Endodermal cell (in vitro differentiated cells): Measurements from ENCODE around the gene CNOT4. TPM values are rescaled to one million over a fixed set of nuclear protein-coding genes. Genes with fewer than 3 reads are reported as not detected.
"Not testable (repeated sequence)": the region's sequence is repeated elsewhere in the genome, so short reads cannot be mapped to it uniquely, and the experiment has no call there.

Experiments
- DNase-seq: peaks from one replicate; pipeline ENCODE4 v3.0.0-alpha.2; 2017
- H3K27ac ChIP-seq: 2 replicates; pipeline ENCODE4 v1.5.1; 2013; ENCODE audit warnings: mild to moderate bottlenecking, low read depth, low read length, moderate library complexity
- H3K27me3 ChIP-seq: 2 replicates; pipeline ENCODE4 v1.6.1; 2013; ENCODE audit warnings: mild to moderate bottlenecking, low read length, moderate library complexity; ENCODE audit not compliant: insufficient read depth, control insufficient read depth, poor library complexity, severe bottlenecking
- H3K36me3 ChIP-seq: 2 replicates; pipeline ENCODE4 v1.7.0; 2013; ENCODE audit warnings: mild to moderate bottlenecking, low read length, moderate library complexity; ENCODE audit not compliant: control insufficient read depth, insufficient read depth
- H3K4me1 ChIP-seq: one replicate; pipeline ENCODE4 v1.7.0; 2013; ENCODE audit warnings: low read length; ENCODE audit not compliant: control insufficient read depth, insufficient read depth
- H3K4me3 ChIP-seq: 2 replicates; pipeline ENCODE4 v1.5.1; 2013; ENCODE audit warnings: mild to moderate bottlenecking, low read length, moderate library complexity
- H3K9ac ChIP-seq: 2 replicates; pipeline ENCODE4 v1.6.1; 2013; ENCODE audit warnings: mild to moderate bottlenecking, low read length, moderate library complexity; ENCODE audit not compliant: poor library complexity, severe bottlenecking; ENCODE audit errors: extremely low read depth
- H3K9me3 ChIP-seq: 2 replicates; pipeline ENCODE4 v1.6.1; 2013; ENCODE audit warnings: mild to moderate bottlenecking, low read length, moderate library complexity; ENCODE audit not compliant: control insufficient read depth
- H3K27ac Mint-ChIP-seq: 2 replicates; pipeline ENCODE4 v1.8.0; 2020; ENCODE audit warnings: mixed read lengths
- H3K27me3 Mint-ChIP-seq: 2 replicates; pipeline ENCODE4 v1.8.0; 2021; ENCODE audit warnings: mild to moderate bottlenecking, mixed read lengths; ENCODE audit not compliant: insufficient read depth
- H3K36me3 Mint-ChIP-seq: 2 replicates; pipeline ENCODE4 v1.8.0; 2020; ENCODE audit warnings: low read depth, mixed read lengths
- H3K4me1 Mint-ChIP-seq: 2 replicates; pipeline ENCODE4 v1.8.0; 2020; ENCODE audit warnings: mixed read lengths
- H3K4me3 Mint-ChIP-seq: 2 replicates; pipeline ENCODE4 v1.8.0; 2020; ENCODE audit warnings: mild to moderate bottlenecking, moderate library complexity, mixed read lengths
- H3K9me3 Mint-ChIP-seq: 2 replicates; pipeline ENCODE4 v1.8.0; 2020; ENCODE audit warnings: mild to moderate bottlenecking, mixed read lengths
- WGBS, 2 experiments: methylation state at CpG; one replicate each; pipeline versions ENCODE4 v1.1.5 to v1.1.7; 2013; ENCODE audit warnings: missing lambda C conversion rate in 2 of 2, mixed read lengths in 1 of 2; ENCODE audit not compliant: insufficient coverage in 1 of 2, insufficient read length in 1 of 2; 5-methylcytosine and 5-hydroxymethylcytosine counted together
- total RNA-seq, 2 donors: library from RNA; stranded (reverse); fragmentation: NEBNext Ultra II Directional in 1 of 2; extraction: Animal tissue kit (Norgen Biotek cat#: 25700) in 1 of 2; gene quantifications; 2 replicates in 1 of 2; 3 replicates in 1 of 2; pipeline ENCODE4 v1.2.1, GENCODE V29; 2021
- TF ChIP-seq, protein P1 (sequence below): fragments of 200-600 bp; sonication (generic); conservative IDR thresholded peaks from 2 replicates; pipeline ENCODE4 v1.5.0; 2021; ENCODE audit warnings: antibody characterized with exemption, mild to moderate bottlenecking

CNOT4 gene
- total RNA-seq, 2 donors from 2014 or later = 22.7 to 23.8 TPM

DNA sequence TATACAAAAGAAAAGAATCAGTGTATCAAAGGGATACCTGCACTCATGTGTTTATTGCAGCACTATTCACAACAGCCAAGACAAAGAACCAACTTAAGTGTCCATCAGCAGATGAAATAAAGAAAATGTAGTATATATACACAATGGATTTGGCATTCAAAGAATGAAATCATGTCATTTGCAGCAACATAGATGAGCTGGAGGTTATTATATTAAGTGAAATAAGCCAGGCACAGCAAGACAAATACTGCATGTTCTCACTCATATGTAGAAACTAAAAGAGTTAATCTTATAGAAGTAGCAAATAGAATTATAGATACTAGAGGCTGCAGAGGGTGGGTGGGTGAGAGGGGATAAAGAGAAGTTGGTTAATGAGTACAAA is 28.3 kb downstream of the CNOT4 start:
- H3K27ac ChIP-seq = no peak overlapping the region
- DNase-seq = no peak
- H3K4me3 ChIP-seq = no peak overlapping the region
- Mint-ChIP-seq H3K27ac (no peak overlapping the region), H3K9me3 (no peaks in the 10 kb centered on the region), H3K27me3 (no peaks in the 10 kb centered on the region), H3K4me1 (no peaks in the 10 kb centered on the region), H3K36me3 (peaks cover 11% of the 10 kb centered on the region), H3K4me3 (no peak overlapping the region)
- H3K9ac ChIP-seq = no peak overlapping the region
- H3K36me3 ChIP-seq = no peaks in the 10 kb centered on the region
- H3K9me3 ChIP-seq = no peaks in the 10 kb centered on the region
- no peaks in the 10 kb centered on the region for H3K4me1 ChIP-seq
- TF ChIP-seq, protein P1, sequence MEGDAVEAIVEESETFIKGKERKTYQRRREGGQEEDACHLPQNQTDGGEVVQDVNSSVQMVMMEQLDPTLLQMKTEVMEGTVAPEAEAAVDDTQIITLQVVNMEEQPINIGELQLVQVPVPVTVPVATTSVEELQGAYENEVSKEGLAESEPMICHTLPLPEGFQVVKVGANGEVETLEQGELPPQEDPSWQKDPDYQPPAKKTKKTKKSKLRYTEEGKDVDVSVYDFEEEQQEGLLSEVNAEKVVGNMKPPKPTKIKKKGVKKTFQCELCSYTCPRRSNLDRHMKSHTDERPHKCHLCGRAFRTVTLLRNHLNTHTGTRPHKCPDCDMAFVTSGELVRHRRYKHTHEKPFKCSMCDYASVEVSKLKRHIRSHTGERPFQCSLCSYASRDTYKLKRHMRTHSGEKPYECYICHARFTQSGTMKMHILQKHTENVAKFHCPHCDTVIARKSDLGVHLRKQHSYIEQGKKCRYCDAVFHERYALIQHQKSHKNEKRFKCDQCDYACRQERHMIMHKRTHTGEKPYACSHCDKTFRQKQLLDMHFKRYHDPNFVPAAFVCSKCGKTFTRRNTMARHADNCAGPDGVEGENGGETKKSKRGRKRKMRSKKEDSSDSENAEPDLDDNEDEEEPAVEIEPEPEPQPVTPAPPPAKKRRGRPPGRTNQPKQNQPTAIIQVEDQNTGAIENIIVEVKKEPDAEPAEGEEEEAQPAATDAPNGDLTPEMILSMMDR = no peak
- H3K27me3 ChIP-seq = no peaks in the 10 kb centered on the region

DNA sequence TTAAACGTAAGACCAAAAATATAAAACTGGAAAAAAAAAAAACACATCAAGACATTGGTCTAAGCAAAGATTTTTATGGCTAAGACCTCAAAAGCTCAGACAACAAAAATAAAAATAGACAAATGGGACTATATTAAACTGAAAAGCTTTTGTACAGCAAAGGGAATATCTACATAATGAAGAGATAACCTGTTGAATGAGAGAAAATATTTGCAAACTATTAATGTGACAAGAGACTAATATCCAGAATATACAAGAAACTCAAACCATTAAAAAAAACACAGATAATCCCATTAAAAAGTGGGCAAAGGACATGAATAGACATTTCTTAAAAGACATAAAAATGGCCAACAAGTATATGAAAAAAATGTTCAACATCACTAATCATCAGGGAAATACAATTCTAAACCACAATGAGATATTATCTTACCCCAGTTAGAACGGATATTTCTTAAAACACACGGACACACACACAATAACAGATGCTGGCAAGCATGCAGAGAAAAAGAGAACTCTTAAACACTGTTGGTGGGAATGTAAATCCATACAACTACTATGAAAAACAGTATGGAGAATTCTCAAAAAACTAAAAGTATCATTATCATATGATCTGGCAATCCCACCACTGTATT is 28.8 kb downstream of the CNOT4 start:
- Histone ChIP-seq H3K27me3 (no peaks in the 10 kb centered on the region), H3K9me3 (no peaks in the 10 kb centered on the region), H3K36me3 (no peaks in the 10 kb centered on the region), H3K9ac (no peak overlapping the region), H3K4me1 (no peaks in the 10 kb centered on the region), H3K4me3 (no peak overlapping the region), H3K27ac (no peak overlapping the region)
- WGBS, 2 experiments = 83% methylated on average over 3 of the region's 3 CpGs; no CpG with 5 or more reads in 1 of the 2 experiments
- Mint-ChIP-seq H3K4me3 (no peak overlapping the region), H3K9me3 (no peaks in the 10 kb centered on the region), H3K36me3 (peaks cover 11% of the 10 kb centered on the region), H3K4me1 (no peaks in the 10 kb centered on the region), H3K27me3 (no peaks in the 10 kb centered on the region), H3K27ac (no peak overlapping the region)
- TF ChIP-seq, protein P1 = no peak
- DNase-seq = no peak

DNA sequence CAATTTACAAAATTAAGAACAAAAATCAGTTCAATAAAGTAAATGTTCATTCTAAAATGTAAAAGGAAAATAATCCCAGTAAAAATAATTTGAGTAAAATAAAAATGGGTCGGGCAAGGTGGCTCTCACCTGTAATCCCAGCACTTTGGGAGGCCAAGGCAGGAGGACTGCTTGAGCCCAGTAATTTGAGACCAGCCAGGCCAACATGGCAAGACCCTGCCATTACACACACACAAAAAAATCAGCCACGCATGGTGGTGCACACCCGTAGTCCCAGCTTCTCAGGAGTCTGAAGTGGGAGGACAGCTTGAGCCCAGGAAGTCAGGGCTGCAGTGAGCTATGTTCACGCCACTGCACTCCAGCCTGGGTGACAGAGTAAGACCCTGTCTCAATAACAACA is 34.4 kb downstream of the CNOT4 start:
- Mint-ChIP-seq H3K36me3 (peaks cover 9% of the 10 kb centered on the region), H3K4me3 (no peak overlapping the region), H3K27me3 (no peaks in the 10 kb centered on the region), H3K4me1 (no peaks in the 10 kb centered on the region), H3K9me3 (no peaks in the 10 kb centered on the region), H3K27ac (no peak overlapping the region)
- Histone ChIP-seq H3K36me3 (no peaks in the 10 kb centered on the region), H3K9me3 (no peaks in the 10 kb centered on the region), H3K4me1 (no peaks in the 10 kb centered on the region), H3K27me3 (no peaks in the 10 kb centered on the region), H3K9ac (no peak overlapping the region), H3K27ac (no peak overlapping the region), H3K4me3 (no peak overlapping the region)
- TF ChIP-seq, protein P1 = no peak
- no peak for DNase-seq
- WGBS, 2 experiments = 97 to 100% methylated on average over 1 to 4 of the region's 4 CpGs

DNA sequence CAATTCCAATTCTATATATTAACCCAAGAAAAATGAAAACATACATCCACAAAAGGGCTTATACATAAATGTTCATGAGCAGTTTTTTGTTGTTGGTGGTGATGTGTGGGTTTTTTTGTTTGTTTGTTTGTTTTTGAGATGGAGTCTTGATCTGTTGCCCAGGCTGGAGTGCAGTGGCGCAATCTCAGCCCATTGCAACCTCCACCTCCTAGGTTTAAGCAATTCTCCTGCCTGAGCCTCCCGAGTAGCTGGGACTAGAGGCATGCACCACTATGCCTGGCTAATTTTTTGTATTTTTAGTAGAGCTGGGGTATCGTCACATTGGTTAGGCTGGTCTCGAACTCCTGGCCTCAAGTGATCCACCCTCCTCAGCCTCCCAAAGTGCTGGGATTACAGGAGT is 40.2 kb downstream of the CNOT4 start:
- not testable (repeated sequence) for H3K9me3 Mint-ChIP-seq, H3K36me3 ChIP-seq, DNase-seq, H3K36me3 Mint-ChIP-seq, H3K4me3 ChIP-seq, H3K27ac ChIP-seq, H3K27ac Mint-ChIP-seq, H3K27me3 Mint-ChIP-seq, H3K9me3 ChIP-seq, H3K4me3 Mint-ChIP-seq, H3K27me3 ChIP-seq, H3K4me1 Mint-ChIP-seq, H3K4me1 ChIP-seq, H3K9ac ChIP-seq
- WGBS, 2 experiments = 93 to 100% methylated on average over 2 to 4 of the region's 4 CpGs
